GM12891 (cell line): ENCODE data around the gene ALDH5A1.

ENCODE experiments used
- DNase-seq: peaks from one replicate; pipeline ENCODE4 v3.0.0; 2011; ENCODE audit warnings: low spot score; ENCODE audit not compliant: insufficient read length
- FAIRE-seq: peaks from 2 replicates; lab custom pipeline; 2011; peaks lifted over from hg19 to GRCh38; lab: Jason Lieb, UNC
- PAX5 ChIP-seq: IDR thresholded peaks from 2 replicates; pipeline ENCODE4 v1.6.1; 2011; ENCODE audit warnings: low read length, moderate library complexity, mild to moderate bottlenecking; ENCODE audit not compliant: insufficient read depth, severe bottlenecking
- POLR2A ChIP-seq: IDR thresholded peaks from 2 replicates; pipeline ENCODE4 v1.6.1; 2011; ENCODE audit warnings: low read depth, low read length, control low read depth
- POLR2AphosphoS5 ChIP-seq: IDR thresholded peaks from 2 replicates; pipeline ENCODE4 v1.6.1; 2011; ENCODE audit warnings: low read depth, low read length, control low read depth
- POU2F2 ChIP-seq: IDR thresholded peaks from 2 replicates; pipeline ENCODE4 v1.6.1; 2011; ENCODE audit warnings: low read depth, mild to moderate bottlenecking, control low read depth, low read length, moderate library complexity
- SPI1 ChIP-seq: IDR thresholded peaks from 2 replicates; pipeline ENCODE4 v1.6.1; 2011; ENCODE audit warnings: low read depth, low read length, control low read depth
- TAF1 ChIP-seq: IDR thresholded peaks from 2 replicates; pipeline ENCODE4 v1.6.1; 2011; ENCODE audit warnings: low read depth, low read length, control low read depth

The ALDH5A1 gene

GRCh38 chr6:24458941-24459340 lies 35.8 kb upstream of the ALDH5A1 start:
- no peak for TF ChIP-seq POLR2AphosphoS5
- TF ChIP-seq POU2F2 = no peak
- TF ChIP-seq SPI1 = no peak
- FAIRE-seq (no peak), DNase-seq (no peak)

- TF ChIP-seq TAF1 (no peak), POLR2A (no peak), SPI1 (no peak), PAX5 (no peak), POLR2AphosphoS5 (no peak), POU2F2 (no peak)
- DNase-seq = no peak
- no peak for FAIRE-seq
Observed at GRCh38 chr6:24460966-24461365, 33.8 kb upstream of the ALDH5A1 start.

DNA sequence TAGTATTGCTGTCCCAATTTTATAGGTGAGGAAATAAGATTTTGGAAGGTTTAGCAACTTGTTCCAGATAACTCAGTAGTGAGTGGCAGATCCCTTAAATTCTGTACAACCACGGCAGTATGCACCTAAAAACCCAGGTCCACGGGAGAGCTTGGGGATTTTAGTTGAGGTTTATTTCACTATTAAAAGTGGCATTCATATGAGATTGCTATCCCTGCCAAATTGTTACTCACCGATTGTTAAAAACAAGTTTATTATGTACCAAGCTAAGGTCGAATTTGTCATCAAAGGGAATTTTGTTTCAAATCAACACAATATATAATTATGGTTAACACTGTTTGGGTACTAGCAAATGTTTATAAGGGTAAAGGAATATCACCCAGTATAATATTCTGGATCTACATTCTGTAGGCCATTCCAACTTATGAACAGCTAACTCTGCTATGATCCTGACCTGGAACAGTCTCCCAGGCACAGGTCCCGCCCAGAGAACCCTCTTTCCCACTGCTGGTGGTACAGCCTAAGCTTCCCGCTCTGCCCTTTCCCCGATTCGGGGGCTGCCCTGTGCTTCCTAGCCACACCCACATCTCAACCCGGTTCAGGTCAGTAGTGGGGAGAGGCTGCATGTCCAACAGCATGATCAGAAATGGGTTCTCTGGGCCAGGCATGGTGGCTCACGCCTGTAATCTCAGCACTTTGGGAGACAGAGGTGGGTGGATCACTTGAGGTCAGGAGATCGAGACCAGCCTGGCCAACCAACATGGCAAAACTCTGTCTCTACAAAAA lies 30.3 kb upstream of the ALDH5A1 start:
- TF ChIP-seq POLR2AphosphoS5 = no peak
- no peak for TF ChIP-seq POLR2A
- TF ChIP-seq TAF1 = no peak
- no peak for TF ChIP-seq SPI1
- no peak for TF ChIP-seq PAX5
- no peak for TF ChIP-seq POU2F2
- DNase-seq (no peak), FAIRE-seq (no peak)

DNA sequence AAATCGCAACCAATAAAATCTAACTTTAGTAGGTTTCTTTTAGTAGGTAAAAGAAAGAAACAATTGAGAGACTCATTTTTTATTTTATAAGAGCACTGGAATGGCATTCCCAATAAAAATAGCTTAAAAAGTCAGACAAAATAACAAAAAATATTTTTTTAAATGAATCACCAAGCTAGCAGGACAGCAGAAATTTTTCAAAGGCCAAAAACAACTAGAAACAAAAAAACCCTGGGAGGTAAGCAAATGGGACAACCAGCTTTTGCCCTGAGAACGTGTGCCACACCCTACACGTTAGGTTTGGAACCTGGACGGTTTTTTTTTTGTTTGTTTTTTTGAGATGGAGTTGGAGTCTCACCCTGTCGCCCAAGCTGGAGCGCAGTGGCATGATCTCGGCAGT lies 25.0 kb upstream of the ALDH5A1 start:
- no peak for FAIRE-seq
- no peak for DNase-seq
- TF ChIP-seq POLR2AphosphoS5 (no peak), TAF1 (no peak), SPI1 (no peak), POLR2A (no peak), PAX5 (no peak), POU2F2 (no peak)

GRCh38 chr6:24472181-24472580 lies 22.6 kb upstream of the ALDH5A1 start:
- TF ChIP-seq POLR2A (no peak), POLR2AphosphoS5 (no peak), TAF1 (no peak), PAX5 (no peak), SPI1 (no peak), POU2F2 (no peak)
- DNase-seq (no peak), FAIRE-seq (no peak)

- no peak for FAIRE-seq
- DNase-seq = no peak
- TF ChIP-seq POLR2A (no peak), POLR2AphosphoS5 (no peak), SPI1 (no peak), PAX5 (no peak), TAF1 (no peak), POU2F2 (no peak)
Observed at GRCh38 chr6:24476631-24477030, 18.1 kb upstream of the ALDH5A1 start.

DNA sequence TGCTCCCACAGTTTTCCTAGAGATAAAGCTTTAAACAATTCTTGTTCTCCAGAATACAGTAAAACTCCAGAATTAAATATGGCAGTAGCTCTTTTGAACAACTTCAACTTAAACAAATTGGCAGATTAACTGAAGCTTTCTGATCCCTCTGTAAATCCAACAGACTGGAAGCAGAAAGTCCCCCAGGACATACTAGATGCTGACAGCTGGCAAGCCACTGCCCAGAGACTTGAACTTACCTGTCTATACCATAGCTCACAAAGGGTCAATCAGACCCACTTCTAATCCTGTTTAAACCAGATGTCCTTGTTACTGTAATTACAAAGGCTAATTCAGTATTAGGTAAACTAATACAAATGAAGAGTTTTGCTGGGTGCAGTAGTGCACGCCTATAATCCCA lies 17.7 kb upstream of the ALDH5A1 start:
- no peak for TF ChIP-seq POLR2AphosphoS5
- TF ChIP-seq TAF1 = no peak
- TF ChIP-seq SPI1 = no peak
- no peak for TF ChIP-seq PAX5
- TF ChIP-seq POLR2A = no peak
- no peak for TF ChIP-seq POU2F2
- DNase-seq (no peak), FAIRE-seq (no peak)

- FAIRE-seq (peak; percentile 26), DNase-seq (no peak)
- TF ChIP-seq SPI1 = no peak
- no peak for TF ChIP-seq TAF1
- TF ChIP-seq POU2F2 = no peak
- TF ChIP-seq POLR2AphosphoS5 = no peak
- no peak for TF ChIP-seq POLR2A
- TF ChIP-seq PAX5 = no peak
Observed at GRCh38 chr6:24478903-24479302, 15.9 kb upstream of the ALDH5A1 start.

DNA sequence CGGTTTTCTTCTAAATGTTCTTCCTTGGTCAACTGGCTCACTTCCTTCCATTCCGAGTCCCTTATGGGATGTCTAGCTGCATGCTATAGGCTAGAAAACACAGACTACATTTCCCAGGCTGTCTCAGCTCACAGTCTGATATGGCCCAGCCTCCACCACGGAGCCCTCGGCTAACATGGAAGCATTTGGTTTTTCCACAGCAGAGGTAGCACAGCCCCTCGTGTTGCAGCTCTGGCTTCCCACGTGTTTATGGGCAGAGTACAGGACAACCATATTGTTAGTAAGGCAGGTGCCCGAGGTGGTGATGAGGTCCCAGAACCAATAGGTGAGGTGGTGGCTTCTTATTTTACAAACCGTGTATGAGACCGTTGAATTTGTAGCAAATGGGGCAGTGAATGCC lies 14.1 kb upstream of the ALDH5A1 start:
- FAIRE-seq = no peak
- no peak for DNase-seq
- TF ChIP-seq TAF1 (no peak), POLR2A (no peak), POLR2AphosphoS5 (no peak), PAX5 (no peak), POU2F2 (no peak), SPI1 (no peak)

GRCh38 chr6:24481449-24481848 lies 13.3 kb upstream of the ALDH5A1 start:
- TF ChIP-seq SPI1 (no peak), POU2F2 (no peak), TAF1 (no peak), PAX5 (no peak), POLR2AphosphoS5 (no peak), POLR2A (no peak)
- FAIRE-seq (no peak), DNase-seq (no peak)
